HG02970 (cell line): ENCODE measurements around the gene DYNLRB1.

Experiments
- ATAC-seq: cut with Tn5 transposase; IDR thresholded peaks from one replicate; pipeline ENCODE4 v1.9.1; 2021; ENCODE audit warnings: mild to moderate bottlenecking, moderate library complexity, moderate number of reproducible peaks; ENCODE audit not compliant: unreplicated experiment, low FRiP score

Gene DYNLRB1

DNA sequence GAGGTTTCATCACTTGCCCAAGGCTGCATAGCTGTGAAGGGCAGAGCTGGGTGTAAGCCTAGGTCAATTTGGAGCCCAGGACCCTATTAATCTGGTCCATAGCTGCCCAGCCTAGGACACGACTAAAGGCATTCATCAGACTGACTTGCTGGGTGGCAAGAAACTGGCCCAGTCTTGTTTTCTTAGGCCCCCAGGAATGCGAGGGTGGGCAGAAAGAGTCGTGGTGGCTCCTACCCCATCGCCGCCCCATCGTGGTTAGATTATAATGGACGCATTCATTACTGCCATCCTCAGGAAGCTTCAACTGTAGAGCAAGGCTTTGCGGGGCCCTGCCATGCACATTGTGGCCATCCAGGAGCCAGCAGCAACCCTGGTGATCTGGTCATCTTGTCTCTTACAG is 16.1 kb downstream of the DYNLRB1 start:
- no peak for ATAC-seq

DNA sequence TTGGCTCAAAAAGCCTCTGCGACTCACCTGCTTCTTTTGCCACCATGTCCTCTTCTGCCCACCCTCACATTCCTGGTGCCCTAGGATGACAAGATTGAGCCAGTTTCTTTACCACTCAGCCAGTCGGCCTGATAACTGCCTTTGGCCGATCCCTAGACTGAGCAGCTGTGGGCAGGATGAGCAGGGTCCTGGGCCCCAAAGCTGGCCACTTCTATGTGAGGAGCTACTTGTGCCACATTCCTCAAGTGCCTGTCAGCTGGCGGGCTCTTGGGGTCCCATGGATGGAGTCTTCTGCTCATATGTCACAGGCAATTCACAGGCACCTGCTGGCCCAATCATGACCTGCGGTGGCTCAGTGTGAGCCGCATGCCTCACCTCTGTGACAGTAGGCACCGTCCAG is 16.5 kb downstream of the DYNLRB1 start:
- ATAC-seq, result no peak

DNA sequence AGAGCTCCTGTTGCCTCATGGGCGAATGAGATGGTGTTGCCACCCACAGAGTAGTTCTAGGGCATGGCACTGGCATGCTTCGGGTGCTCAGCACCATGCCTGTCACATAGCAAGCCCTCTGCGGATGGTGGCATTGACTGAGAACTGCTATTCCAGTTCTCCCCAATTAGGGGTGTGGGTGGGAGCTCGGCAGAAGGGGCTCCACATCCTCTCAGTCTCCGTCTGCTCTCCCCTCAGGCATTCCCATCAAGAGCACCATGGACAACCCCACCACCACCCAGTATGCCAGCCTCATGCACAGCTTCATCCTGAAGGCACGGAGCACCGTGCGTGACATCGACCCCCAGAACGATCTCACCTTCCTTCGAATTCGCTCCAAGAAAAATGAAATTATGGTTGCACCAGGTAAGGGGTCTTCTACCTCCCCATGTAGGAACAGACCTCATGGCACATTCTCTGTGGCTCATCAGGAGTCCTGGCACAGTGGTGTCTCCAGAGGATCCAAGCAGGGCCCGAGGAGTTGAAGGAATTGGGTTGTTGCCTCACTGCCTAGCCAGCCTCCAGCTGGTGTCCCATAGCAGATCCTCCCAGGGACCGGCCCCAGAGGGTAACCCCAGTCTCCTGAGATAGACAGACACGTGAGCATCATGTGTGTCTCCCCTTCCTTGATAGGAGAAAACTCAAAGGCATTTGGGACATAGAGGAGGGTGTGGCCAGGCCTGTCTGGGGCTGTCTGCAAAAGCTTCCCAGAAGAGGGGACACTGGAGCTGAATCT is 18.4 kb downstream of the DYNLRB1 start:
- ATAC-seq, result no peak

DNA sequence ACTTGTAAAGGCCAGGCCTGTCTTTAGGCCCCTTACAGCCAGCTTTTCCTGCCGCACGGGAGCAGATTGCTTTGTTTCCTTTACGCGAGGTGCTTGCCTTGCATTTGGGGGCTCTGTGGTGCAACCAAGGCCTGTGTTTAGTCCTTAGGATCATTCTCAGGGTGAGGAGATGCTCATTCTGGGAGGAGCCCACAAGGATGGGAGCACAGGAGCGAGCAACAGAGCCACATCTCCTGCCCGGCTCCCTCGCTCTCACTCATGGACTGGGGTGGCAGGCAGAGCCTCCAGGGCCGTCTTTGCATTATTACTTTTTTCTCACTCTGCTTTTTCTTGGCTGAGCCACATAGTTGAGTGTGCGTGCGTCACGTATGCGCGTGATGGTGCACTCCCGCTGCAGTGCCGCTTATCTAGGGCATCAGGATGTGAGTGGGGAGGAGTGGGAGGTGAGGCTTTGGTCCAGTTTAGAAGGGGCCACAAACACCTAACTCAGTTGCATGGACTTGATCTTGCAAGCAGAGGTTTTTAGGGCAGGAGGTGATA is 19.1 kb downstream of the DYNLRB1 start:
- ATAC-seq, result no peak

DNA sequence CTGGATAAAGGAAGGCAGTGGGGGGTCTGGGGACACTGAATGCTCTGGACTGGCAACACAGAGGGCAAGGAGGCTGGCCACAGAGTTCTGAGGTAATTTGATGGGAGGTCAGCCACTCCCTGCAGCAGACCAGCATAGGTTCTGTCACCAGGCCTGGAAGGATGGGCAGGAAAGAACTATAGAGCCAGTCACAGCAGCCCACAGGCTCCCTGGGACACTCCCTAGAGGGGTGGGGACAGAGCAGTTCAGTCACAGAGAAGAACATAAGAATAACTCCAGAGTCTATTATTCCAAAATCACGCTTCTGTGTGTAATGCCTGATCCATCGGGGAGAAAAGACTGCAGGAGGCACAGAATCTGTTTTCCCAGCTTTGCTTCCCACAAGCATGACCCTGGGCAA is 19.6 kb downstream of the DYNLRB1 start:
- no peak for ATAC-seq

DNA sequence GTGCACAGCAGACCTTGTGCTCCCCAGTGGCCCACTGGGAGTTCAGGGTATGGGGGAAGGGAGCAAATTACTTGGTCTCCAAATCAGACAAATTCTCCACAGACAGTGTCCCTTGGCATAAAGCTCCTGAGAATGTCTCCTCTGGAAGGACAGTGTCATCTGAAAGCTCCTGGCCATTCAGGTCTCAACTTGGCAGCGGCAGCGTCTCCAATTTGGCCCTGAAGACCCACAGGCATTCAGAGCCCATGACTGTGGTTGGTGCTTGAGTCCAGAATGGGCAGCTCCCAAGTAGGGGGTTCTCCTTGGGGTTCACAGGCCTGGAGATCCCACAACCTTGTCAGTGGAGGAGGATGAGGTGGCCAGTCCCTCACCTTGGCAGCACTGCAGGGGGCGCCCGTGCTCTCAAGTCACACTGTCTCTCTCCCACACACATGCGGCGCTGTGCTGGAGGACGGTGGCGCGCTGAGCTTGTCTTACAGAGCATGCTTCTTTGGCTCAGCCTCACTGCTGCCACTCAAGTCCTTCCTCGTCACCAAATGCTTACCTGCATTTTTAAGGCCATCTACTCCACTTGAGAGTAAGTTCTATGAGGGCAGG is 20.7 kb downstream of the DYNLRB1 start:
- ATAC-seq, result no peak

DNA sequence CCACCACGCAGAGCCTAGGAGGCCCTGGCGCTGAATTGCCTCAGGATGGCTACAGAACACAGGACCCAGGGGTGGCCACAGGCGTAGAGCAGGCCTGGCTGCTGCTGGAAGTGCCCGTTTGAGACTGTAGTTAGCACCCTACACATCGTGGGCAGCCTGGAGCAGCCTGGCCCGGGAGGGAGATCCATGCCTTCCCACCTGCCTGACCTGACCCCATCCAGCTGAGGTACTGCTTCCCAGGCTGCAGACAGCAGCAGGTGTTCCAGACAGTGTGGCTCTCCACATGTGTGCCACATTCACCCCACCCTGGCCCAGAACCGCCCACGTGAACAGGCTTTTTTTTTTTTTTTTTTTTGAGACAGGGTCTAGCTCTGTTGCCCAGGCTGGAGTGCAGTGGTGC is 21.4 kb downstream of the DYNLRB1 start:
- no peak for ATAC-seq

DNA sequence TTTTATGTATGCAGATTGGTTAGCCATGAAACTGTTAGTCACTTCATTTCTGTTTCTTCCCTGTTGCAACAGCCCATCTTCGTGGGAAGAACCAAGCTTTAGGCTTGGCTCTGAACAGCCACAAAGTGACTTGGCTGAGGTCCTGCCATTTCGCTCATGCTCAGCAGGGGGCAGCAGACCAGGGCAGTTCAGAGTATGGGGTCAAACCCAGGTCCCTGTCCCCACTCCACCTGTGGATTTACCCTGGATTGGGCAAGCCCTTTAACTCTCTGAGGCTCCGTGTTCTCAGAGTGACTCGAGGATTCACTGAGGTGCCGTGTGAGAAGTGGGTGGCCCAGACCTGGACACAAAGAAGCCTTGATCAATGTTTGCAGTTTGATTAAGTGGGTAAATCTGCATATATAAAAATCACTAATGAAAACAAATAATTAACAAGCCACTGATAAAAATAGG is 22.5 kb downstream of the DYNLRB1 start:
- no peak for ATAC-seq

DNA sequence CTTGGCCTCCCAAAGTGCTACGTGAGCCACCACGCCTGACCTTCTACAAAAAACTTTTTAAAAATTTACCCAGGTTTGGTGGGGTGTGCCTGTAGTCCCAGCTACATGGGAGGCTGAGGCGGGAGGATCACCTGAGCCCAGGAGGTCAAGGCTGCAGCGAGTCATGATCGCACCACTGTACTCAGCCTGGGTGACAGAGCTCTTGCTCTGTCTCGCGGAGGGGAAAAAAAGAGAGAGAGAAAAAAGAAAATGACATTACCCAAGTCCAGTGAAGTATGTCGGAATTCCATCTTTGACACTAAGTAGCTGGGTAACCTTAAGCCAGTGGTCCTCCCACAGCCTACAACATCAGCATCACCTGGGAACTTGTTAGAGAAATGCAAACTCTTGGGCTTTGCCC is 23.5 kb downstream of the DYNLRB1 start:
- no peak for ATAC-seq

DNA sequence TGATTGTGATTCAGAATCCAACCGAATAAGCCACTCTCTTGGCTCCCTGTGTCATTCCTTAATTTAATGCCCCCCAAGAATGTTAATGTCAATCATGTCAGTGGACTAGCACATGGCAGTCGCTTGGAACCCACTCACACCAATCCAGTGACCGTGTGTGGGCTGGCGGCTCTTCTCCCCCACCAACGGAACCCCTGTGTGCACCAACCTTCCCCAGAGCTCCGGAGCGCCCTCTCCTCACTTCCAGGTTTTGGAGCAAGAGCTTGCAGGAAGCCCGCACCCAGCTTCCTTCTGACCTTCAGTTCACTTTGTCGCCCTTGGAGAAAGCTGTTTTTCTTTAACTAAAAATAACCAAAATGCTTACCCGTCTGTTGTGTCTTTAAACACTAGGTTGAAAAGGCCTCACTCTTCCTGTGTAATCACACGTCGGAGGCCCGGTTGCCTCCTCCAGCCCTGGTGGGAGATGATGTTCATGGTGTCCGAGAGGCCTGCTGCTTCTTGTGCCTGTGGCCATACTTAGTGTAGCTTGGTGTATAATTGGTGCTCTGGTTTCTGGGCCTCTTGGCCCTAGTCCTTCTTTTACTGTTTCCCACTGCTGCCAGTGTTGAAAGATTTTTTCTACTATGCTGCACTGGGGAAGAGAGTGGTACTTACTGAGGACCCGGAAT is 24.5 kb downstream of the DYNLRB1 start:
- ATAC-seq, result no peak

DNA sequence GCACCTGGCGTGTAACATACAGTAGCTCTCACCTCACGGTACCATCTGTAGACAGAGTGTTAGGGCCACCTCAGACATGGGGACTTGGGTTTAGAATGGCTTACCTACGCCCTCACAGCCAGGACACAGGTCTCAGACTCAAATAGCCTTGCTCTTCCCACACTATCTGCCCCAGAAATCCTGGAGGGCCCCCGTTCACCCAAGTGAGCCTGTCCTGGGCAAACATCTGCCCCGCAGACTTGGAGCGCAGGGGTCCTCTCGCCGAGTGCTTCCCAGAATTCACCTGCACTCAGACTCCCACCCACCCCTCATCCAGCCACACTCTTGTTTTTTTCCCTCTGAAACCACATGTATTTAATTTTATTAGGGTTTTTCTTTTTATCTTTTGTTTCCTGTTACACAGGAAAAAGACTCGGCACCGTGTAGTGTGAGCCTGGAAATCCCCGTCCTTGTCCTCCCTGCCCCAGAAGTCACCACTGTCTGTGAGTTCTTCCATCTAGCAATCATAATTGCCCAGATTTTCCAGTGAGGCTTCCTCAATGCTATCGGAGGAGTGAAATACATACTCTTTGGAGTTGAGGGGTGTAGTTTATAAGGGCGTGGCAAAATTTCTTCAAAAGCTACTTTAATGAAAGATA is 25.2 kb downstream of the DYNLRB1 start:
- no peak for ATAC-seq

DNA sequence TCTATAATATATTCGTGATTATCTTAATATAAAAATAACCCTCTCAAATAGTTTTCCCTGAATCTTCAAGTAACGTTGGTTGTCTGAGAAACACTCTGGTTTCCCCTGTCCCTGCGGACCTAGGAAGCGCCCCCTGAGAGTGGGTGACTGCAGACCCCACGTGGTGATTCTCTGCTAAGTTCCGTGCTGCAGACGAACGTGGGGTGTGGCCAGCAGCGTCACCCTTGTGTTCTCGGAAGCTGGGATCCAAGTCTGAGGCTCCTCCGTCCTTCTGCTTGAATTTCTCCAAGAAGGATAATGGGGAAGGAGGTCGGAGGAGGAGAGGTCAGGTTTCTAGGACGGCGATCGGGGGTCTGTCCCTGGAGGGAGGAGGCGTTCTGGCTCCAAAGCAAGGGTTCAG is 25.7 kb downstream of the DYNLRB1 start:
- no peak for ATAC-seq

DNA sequence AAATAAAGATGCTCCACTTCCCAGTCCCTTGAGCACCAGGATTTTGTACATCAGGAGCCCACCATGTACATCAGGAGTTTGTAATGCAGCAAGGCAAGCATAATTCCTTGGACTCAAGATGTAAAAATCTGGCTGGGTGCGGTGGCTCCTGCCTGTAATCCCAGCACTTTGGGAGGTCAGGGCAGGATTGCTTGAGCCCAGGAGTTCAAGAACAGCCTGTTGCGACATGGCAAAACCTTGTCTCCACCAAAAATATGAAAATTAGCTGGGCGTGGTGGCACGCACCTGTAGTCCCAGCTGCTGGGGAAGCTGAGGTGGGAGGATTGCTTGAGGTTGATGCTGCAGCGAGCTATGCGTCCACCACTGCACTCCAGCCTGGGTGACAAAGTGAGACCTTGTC is 26.2 kb downstream of the DYNLRB1 start:
- ATAC-seq, result no peak

DNA sequence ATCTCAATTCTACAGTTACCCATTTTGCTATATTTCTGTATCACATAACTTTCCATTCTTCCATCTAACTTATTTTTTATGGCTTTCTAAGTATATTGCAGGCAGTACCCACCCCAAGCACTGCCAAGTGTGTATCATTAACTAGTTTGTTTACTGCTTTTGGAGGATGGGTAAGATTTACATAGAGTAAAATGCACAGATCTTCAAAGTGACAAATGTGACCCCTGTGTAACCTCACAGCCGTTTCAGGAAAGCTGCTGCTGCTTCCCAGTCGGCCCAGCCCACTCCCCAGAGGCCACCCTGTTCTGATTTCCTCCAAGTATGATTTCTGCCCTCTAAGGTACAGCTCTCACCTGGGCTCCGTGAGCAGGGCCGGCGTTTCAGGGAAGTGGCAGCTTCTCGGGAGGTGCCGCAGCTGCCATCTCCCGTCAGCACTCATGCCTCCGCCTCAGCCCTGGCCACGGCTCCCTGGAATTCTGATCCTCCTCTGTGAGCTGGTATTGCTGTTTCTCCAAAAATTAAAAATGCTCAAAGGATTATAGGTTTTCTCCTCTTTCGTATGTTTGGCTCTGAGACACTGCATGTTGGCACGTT is 27.3 kb downstream of the DYNLRB1 start:
- ATAC-seq, result no peak

DNA sequence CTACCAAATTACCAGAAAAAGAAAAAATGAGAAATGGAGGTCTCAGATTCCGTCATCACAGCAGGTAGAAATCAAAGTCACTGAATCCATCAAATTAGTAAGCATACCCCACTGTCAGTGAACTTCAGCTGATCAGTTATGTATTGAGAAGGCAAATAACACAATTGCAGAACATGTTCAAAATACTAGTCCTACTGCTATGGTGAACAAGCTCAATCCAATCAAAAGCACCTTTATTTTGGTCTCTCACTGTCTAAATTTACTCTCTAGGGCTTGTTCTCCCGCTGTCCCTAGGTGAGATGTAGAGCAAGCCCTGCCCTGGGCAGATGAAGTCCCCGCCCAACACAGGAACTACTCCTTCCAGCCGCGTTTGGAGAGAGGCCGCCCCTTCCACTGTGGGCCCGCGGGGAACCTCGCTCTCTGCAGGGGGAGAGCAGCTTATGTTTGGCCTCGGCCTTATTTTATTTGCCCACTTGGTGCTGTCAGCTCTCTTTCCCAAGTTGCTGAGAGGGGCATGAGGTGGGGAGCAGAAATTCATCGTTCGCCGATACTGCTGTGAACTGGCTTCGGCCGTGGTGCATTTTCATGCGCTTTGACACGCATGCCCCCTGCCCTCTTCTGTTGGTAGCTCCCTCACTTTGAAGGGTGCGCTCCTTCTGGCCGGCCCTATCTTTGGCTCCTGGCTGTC is 28.0 kb downstream of the DYNLRB1 start:
- no peak for ATAC-seq

DNA sequence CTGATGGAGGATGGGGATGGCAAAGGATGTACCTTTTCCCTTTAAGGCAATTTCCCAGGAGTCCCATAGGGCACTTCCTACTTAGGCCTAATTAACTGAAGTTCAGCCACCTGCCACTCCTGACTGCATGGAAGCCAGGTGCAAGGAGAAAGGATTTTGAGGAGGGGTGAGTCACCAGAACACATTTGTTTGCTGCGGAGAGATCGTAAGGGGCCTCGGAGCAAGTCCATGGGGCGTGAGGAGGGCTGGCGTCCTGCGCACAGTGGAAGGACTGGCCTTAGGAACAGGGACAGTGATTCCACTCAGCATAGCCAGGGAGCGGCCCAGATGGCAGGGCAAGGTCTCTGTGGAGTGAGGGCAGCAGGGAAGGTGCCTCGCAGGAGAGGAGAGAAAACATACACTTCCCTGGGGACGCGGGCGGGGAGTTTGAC is 30.5 kb downstream of the DYNLRB1 start:
- ATAC-seq, result no peak

DNA sequence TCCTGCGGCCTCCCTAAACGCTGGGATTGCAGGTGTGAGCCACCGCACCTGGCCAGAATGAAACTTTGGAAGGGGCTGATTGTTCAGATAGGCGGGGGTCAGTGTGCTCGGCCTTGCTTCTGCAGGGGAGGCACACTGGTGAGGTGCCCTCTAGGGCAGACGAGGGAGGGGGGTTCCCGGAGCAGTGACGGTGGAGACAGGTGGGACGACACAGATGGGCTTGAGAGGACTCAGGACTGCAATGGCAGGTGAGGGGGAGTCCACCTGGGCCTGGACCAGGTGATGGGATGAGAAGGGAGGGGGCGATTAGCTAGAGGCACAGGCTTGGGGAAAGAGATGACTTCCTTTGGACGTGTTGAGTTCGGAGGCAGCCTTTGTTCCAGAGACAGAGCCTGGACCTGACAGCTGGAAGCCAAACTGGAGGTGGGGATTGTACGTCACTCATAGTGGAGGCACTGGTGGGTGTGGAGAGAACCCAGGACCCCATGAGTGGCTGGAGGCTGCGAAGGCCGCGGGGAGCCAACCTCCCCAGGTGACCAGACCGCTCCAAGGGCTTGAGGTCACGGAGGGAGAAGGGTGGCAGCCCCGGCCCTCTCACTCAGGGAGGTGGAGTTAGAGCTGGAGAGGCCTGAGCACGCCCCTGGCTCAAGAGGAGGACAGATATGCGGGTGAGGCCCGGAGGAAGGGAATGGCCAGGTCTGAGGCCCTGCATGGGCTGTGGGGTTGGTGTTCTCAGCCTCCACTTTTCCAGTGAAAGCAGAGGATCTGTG is 31.8 kb downstream of the DYNLRB1 start:
- no peak for ATAC-seq

DNA sequence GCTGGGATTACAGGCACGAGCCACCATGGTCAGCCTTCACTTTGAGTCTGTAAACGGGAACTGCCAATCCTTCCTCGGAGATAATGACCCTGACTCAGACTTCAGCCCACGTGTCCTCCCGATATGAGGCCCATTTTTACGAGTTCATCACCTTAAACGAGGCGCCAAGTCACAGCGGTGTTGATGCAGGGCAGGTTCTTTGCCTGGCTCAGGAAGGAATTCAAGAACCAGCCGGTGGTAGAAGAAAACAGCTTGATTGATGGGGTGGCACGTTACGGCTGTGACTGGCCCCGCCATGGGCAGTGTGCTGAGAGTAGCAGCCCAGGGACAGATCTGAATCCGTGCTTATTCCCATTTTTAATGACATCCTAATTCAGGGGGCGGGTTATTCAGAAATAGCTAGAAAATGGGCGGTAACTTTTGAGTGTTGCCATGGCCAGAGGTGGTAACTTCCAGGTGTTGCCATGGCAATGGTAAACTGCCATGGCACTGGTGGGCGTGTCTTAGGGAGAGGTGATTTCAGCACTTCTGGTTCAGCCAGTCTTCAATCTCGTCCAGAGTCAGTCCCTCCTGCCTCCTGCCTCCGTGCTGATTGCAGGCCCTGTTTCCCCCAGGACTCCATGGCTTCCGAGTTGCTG is 33.2 kb downstream of the DYNLRB1 start:
- ATAC-seq, result no peak

DNA sequence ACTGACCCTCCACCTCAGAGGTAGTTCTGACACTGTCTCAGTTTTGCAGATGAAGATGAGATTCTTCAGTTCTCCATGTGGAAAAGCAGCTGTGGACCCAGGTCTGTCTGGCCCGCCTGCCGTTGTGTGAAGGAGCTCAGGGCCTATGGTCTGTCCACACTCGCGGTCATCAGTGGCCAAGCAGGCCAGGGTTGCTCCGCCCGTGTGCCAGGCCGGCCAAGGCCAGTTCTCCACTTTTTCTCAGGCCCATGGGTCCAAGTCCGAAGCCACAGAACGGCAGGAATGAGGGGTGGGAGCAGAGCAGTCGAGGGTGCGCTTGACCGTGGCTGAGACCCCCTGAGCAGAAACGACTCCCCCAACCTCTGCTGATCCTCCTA is 33.7 kb downstream of the DYNLRB1 start:
- no peak for ATAC-seq
